Calu3 (cell line): ENCODE results near the gene SYT13. TPM values are rescaled to one million over a fixed set of nuclear protein-coding genes. Genes with fewer than 3 reads are reported as not detected.
"Not testable (repeated sequence)": the region's sequence is repeated elsewhere in the genome, so short reads cannot be mapped to it uniquely, and the experiment has no call there.

Experiments used
- BruUV-seq: library from RNA; stranded (reverse); fragments of 400-500 nt; replicated peaks from 2 replicates; lab custom pipeline; 2021; lab: Mats Ljungman, UMichigan
- CTCF ChIA-PET: fragments of 300-600 bp; sonication (Branson Sonifier 250); formaldehyde crosslinking; loops from one replicate; lab custom pipeline; 2022; ENCODE audit warnings: antibody characterized with exemption; lab: Charles Lee
- DNase-seq: peaks from one replicate; pipeline ENCODE4 v3.0.0; 2022
- H3K27ac Mint-ChIP-seq: one replicate; pipeline ENCODE4 v1.8.0; 2022; ENCODE audit warnings: mixed read lengths; ENCODE audit not compliant: unreplicated experiment
- H3K27me3 Mint-ChIP-seq: one replicate; pipeline ENCODE4 v1.8.0; 2022; ENCODE audit warnings: mixed read lengths; ENCODE audit not compliant: unreplicated experiment
- H3K36me3 Mint-ChIP-seq: one replicate; pipeline ENCODE4 v1.8.0; 2022; ENCODE audit warnings: mild to moderate bottlenecking, moderate library complexity, mixed read lengths; ENCODE audit not compliant: insufficient read depth, unreplicated experiment
- H3K4me1 Mint-ChIP-seq: one replicate; pipeline ENCODE4 v1.8.0; 2022; ENCODE audit warnings: mild to moderate bottlenecking, low read depth, mixed read lengths; ENCODE audit not compliant: unreplicated experiment
- H3K4me3 Mint-ChIP-seq: one replicate; pipeline ENCODE4 v1.8.0; 2022; ENCODE audit warnings: mild to moderate bottlenecking, low read depth, moderate library complexity, mixed read lengths; ENCODE audit not compliant: unreplicated experiment
- H3K9me3 Mint-ChIP-seq: one replicate; pipeline ENCODE4 v1.8.0; 2022; ENCODE audit warnings: low read depth, mixed read lengths; ENCODE audit not compliant: unreplicated experiment
- CTCF ChIP-seq: fragments of 200-600 bp; IDR thresholded peaks from one replicate; pipeline ENCODE4 v1.8.0; 2022; ENCODE audit warnings: antibody characterized with exemption; ENCODE audit not compliant: unreplicated experiment
- intact Hi-C: fragments of 100-400 bp; cut with micrococcal nuclease; formaldehyde crosslinking; loops from one replicate; pipeline ENCODE4 v1.10.0; 2022; ENCODE audit not compliant: unreplicated experiment
- total RNA-seq: library from RNA; stranded (reverse); gene quantifications from 2 replicates; pipeline ENCODE4 v1.2.3, GENCODE V29; 2022

The SYT13 gene
- total RNA-seq, 1 experiment from 2014 or later: 36.8 TPM

- intact Hi-C loops: no loop called here
- Mint-ChIP-seq H3K4me1 (no peaks in the 10 kb centered on the region), H3K4me3 (no peak overlapping the region), H3K9me3 (no peaks in the 10 kb centered on the region), H3K36me3 (no peaks in the 10 kb centered on the region), H3K27me3 (peaks cover 38% of the 10 kb centered on the region), H3K27ac (no peak overlapping the region)
- DNase-seq: no peak
- no peak for TF ChIP-seq CTCF
- CTCF ChIA-PET: interaction anchor here (0.6 to 2.3 kb wide), 3 partner anchors 42 to 187 kb away, joined by 3 to 15 read pairs (median 3); no protein-coding TSS in a partner anchor
- no TSS peak for BruUV-seq
Observed at GRCh38 chr11:45294499-45294898, 8.4 kb upstream of the SYT13 start.

GRCh38 chr11:45293566-45294192, 7.5 kb upstream of the SYT13 start:
- TF ChIP-seq CTCF: peak; percentile 60
- H3K27ac Mint-ChIP-seq, BruUV-seq, H3K4me1 Mint-ChIP-seq, H3K36me3 Mint-ChIP-seq, H3K9me3 Mint-ChIP-seq, H3K4me3 Mint-ChIP-seq: not testable (repeated sequence)
- H3K27me3 Mint-ChIP-seq: peaks cover 37% of the 10 kb centered on the region
- CTCF ChIA-PET: interaction anchor here (0.6 to 2.3 kb wide), 2 partner anchors 39 to 41 kb away, joined by 4 to 15 read pairs; no protein-coding TSS in a partner anchor
- intact Hi-C loops: loop anchor here (1.0 kb wide), 3 partner anchors 41 to 181 kb away; no protein-coding TSS in a partner anchor
- peak; percentile 86 for DNase-seq

GRCh38 chr11:45290586-45290985, 4.4 kb upstream of the SYT13 start:
- DNase-seq: no peak
- no TSS peak for BruUV-seq
- intact Hi-C loops: no loop called here
- H3K4me3 Mint-ChIP-seq: no peak overlapping the region
- H3K9me3 Mint-ChIP-seq: no peaks in the 10 kb centered on the region
- peaks cover 23% of the 10 kb centered on the region for H3K27me3 Mint-ChIP-seq
- no peak for TF ChIP-seq CTCF
- H3K4me1 Mint-ChIP-seq: no peaks in the 10 kb centered on the region
- CTCF ChIA-PET: interaction anchor here (1.1 kb wide), 1 partner anchor 20 kb away, joined by 3 read pairs; no protein-coding TSS in a partner anchor
- peaks cover 14% of the 10 kb centered on the region for H3K36me3 Mint-ChIP-seq
- H3K27ac Mint-ChIP-seq: no peak overlapping the region

GRCh38 chr11:45289369-45289768, 3.2 kb upstream of the SYT13 start:
- no peak overlapping the region for H3K4me3 Mint-ChIP-seq
- no peak overlapping the region for H3K27ac Mint-ChIP-seq
- H3K27me3 Mint-ChIP-seq: peaks cover 23% of the 10 kb centered on the region
- peaks cover 4% of the 10 kb centered on the region for H3K4me1 Mint-ChIP-seq
- intact Hi-C loops: no loop called here
- CTCF ChIA-PET: no interaction called here
- DNase-seq: no peak
- peaks cover 19% of the 10 kb centered on the region for H3K36me3 Mint-ChIP-seq
- TF ChIP-seq CTCF: no peak
- H3K9me3 Mint-ChIP-seq: no peaks in the 10 kb centered on the region
- BruUV-seq: no TSS peak
